Neural cell (in vitro differentiated cells): Measurements from ENCODE around the gene USP6NL. TPM values are rescaled to one million over a fixed set of nuclear protein-coding genes. Genes with fewer than 3 reads are reported as not detected.

Experiments
- H2AFZ ChIP-seq: fragments of 200-600, 300-800 bp; sonication (generic), shearing (Covaris generic); 2 replicates; pipeline ENCODE4 v1.6.0; 2014; ENCODE audit warnings: low read depth, mild to moderate bottlenecking, antibody characterized with exemption, low read length, moderate library complexity
- H3F3A ChIP-seq: fragments of 200-600 bp; shearing (Covaris generic); 2 replicates; pipeline ENCODE4 v1.6.1; 2016; ENCODE audit warnings: mild to moderate bottlenecking, moderate library complexity, mixed read lengths, antibody characterized with exemption, low read length; ENCODE audit not compliant: insufficient read depth, poor library complexity, severe bottlenecking
- H3K27ac ChIP-seq: fragments of 200-600, 300-800 bp; sonication (generic), shearing (Covaris generic); 2 replicates; pipeline ENCODE4 v1.5.1; 2014; ENCODE audit warnings: mild to moderate bottlenecking, low read length, moderate library complexity
- H3K27me3 ChIP-seq: fragments of 300-800, 200-600 bp; sonication (generic), shearing (Covaris generic); 2 replicates; pipeline ENCODE4 v1.6.0; 2014; ENCODE audit warnings: mild to moderate bottlenecking, low read depth, low read length, moderate library complexity; ENCODE audit not compliant: insufficient read depth
- H3K36me3 ChIP-seq: fragments of 300-800, 200-600 bp; sonication (generic), shearing (Covaris generic); 2 replicates; pipeline ENCODE4 v1.5.1; 2014; ENCODE audit warnings: mild to moderate bottlenecking, antibody characterized with exemption, low read length, moderate library complexity; ENCODE audit not compliant: insufficient read depth
- H3K4me2 ChIP-seq: fragments of 300-800, 200-600 bp; sonication (generic), shearing (Covaris generic); 2 replicates; pipeline ENCODE4 v1.6.0; 2014; ENCODE audit warnings: mild to moderate bottlenecking, low read length
- H3K4me3 ChIP-seq: fragments of 300-800, 200-600 bp; sonication (generic), shearing (Covaris generic); 2 replicates; pipeline ENCODE4 v1.5.1; 2014; ENCODE audit warnings: mild to moderate bottlenecking, low read length, moderate library complexity
- H3K79me2 ChIP-seq: fragments of 200-600 bp; shearing (Covaris generic); replicated peaks from 2 replicates; pipeline ENCODE4 v1.6.0; 2014; ENCODE audit warnings: mild to moderate bottlenecking, low read length, moderate library complexity; ENCODE audit not compliant: insufficient read depth
- H3K9ac ChIP-seq: fragments of 300-800, 200-600 bp; sonication (generic), shearing (Covaris generic); 2 replicates; pipeline ENCODE4 v1.6.1; 2016; ENCODE audit warnings: mild to moderate bottlenecking, low read length, mixed read lengths
- H3K9me2 ChIP-seq: fragments of 200-600 bp; shearing (Covaris generic); 2 replicates; pipeline ENCODE4 v1.6.1; 2016; ENCODE audit warnings: mild to moderate bottlenecking, low read length, mixed read lengths; ENCODE audit not compliant: insufficient read depth
- H3K9me3 ChIP-seq: fragments of 200-600, 300-800 bp; sonication (generic), shearing (Covaris generic); 2 replicates; pipeline ENCODE4 v1.6.1; 2016; ENCODE audit warnings: mild to moderate bottlenecking, mixed run types, low read length, moderate library complexity, mixed read lengths
- H4K20me1 ChIP-seq: fragments of 200-600 bp; shearing (Covaris generic); 2 replicates; pipeline ENCODE4 v1.6.1; 2016; ENCODE audit warnings: mild to moderate bottlenecking, mixed run types; ENCODE audit not compliant: insufficient read depth
- CTCF ChIP-seq: fragments of 450-650 bp; IDR thresholded peaks from 2 replicates; pipeline ENCODE4 v1.5.1; 2014; ENCODE audit warnings: antibody characterized with exemption, mild to moderate bottlenecking, moderate library complexity; ENCODE audit not compliant: poor library complexity, severe bottlenecking
- EP300 ChIP-seq: fragments of 450-650 bp; conservative IDR thresholded peaks from 2 replicates; pipeline ENCODE4 v1.6.1; 2014; ENCODE audit warnings: antibody characterized with exemption, mild to moderate bottlenecking, moderate library complexity; ENCODE audit not compliant: poor library complexity, severe bottlenecking
- EZH2 ChIP-seq: fragments of 200-600, 300-800 bp; shearing (Covaris generic), sonication (generic); IDR thresholded peaks from 2 replicates; pipeline ENCODE4 v1.6.1; 2014; ENCODE audit warnings: antibody characterized with exemption, low read length, borderline replicate concordance, mild to moderate bottlenecking; ENCODE audit not compliant: insufficient read depth, poor library complexity, severe bottlenecking
- MXI1 ChIP-seq: fragments of 450-650 bp; conservative IDR thresholded peaks from 2 replicates; pipeline ENCODE4 v1.6.1; 2014; ENCODE audit warnings: antibody characterized with exemption, mild to moderate bottlenecking; ENCODE audit not compliant: poor library complexity, severe bottlenecking
- POLR2AphosphoS5 ChIP-seq: IDR thresholded peaks from 2 replicates; pipeline ENCODE4 v1.6.1; 2012
- RAD21 ChIP-seq: fragments of 450-650 bp; conservative IDR thresholded peaks from 2 replicates; pipeline ENCODE4 v1.6.1; 2014; ENCODE audit warnings: antibody characterized with exemption, mild to moderate bottlenecking, moderate library complexity
- SMC3 ChIP-seq: fragments of 450-650 bp; conservative IDR thresholded peaks from 2 replicates; pipeline ENCODE4 v1.6.1; 2014; ENCODE audit warnings: antibody characterized with exemption, mild to moderate bottlenecking, moderate library complexity; ENCODE audit not compliant: poor library complexity
- TAF1 ChIP-seq: IDR thresholded peaks from 2 replicates; pipeline ENCODE4 v1.6.1; 2012; ENCODE audit warnings: low read depth
- polyA plus RNA-seq: library from polyadenylated mRNA; depleted of rRNA; stranded (reverse); fragments of >200 nt; gene quantifications from 2 replicates; pipeline ENCODE4 v1.2.3, GENCODE V29; 2014
- TF ChIP-seq, protein P1 (sequence below): IDR thresholded peaks from 2 replicates; pipeline ENCODE4 v1.6.1; 2012; ENCODE audit warnings: borderline replicate concordance

Gene USP6NL
- polyA plus RNA-seq, 1 donor from 2014 or later, result 39.9 TPM

DNA sequence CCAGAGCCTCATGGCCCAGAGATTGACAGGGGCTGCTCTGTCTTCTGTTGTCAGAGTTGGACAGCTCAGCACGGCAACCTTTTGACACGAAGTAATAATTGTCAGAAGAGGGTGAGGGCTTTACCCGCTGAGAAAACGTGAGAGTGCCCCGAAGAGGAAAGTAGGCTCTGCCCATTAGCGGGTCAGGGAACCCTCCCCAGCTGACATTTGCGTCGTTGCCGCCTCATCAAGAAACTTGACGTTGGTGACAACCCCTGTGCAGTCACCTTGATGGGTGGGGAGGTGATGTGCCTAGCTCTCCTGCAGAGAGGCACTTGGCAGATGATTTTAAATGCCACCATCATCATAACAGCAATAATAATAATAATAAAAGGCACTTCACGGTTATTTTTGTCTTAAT, 202.1 kb downstream of the USP6NL start:
- H4K20me1 ChIP-seq, result no peaks in the 10 kb centered on the region
- no peaks in the 10 kb centered on the region for H3K79me2 ChIP-seq
- H3K36me3 ChIP-seq, result no peaks in the 10 kb centered on the region
- peak overlapping the region; percentile 4 for H3K4me2 ChIP-seq
- H2AFZ ChIP-seq, result no peak overlapping the region
- no peaks in the 10 kb centered on the region for H3F3A ChIP-seq
- TF ChIP-seq RAD21, result no peak
- TF ChIP-seq EZH2, result no peak
- no peak for TF ChIP-seq MXI1
- TF ChIP-seq EP300, result peak; percentile 96
- TF ChIP-seq CTCF, result no peak
- TF ChIP-seq TAF1, result no peak
- peak; percentile 75 for TF ChIP-seq POLR2AphosphoS5
- TF ChIP-seq, protein P1, sequence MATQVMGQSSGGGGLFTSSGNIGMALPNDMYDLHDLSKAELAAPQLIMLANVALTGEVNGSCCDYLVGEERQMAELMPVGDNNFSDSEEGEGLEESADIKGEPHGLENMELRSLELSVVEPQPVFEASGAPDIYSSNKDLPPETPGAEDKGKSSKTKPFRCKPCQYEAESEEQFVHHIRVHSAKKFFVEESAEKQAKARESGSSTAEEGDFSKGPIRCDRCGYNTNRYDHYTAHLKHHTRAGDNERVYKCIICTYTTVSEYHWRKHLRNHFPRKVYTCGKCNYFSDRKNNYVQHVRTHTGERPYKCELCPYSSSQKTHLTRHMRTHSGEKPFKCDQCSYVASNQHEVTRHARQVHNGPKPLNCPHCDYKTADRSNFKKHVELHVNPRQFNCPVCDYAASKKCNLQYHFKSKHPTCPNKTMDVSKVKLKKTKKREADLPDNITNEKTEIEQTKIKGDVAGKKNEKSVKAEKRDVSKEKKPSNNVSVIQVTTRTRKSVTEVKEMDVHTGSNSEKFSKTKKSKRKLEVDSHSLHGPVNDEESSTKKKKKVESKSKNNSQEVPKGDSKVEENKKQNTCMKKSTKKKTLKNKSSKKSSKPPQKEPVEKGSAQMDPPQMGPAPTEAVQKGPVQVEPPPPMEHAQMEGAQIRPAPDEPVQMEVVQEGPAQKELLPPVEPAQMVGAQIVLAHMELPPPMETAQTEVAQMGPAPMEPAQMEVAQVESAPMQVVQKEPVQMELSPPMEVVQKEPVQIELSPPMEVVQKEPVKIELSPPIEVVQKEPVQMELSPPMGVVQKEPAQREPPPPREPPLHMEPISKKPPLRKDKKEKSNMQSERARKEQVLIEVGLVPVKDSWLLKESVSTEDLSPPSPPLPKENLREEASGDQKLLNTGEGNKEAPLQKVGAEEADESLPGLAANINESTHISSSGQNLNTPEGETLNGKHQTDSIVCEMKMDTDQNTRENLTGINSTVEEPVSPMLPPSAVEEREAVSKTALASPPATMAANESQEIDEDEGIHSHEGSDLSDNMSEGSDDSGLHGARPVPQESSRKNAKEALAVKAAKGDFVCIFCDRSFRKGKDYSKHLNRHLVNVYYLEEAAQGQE, result peak; percentile 11
- no peak for TF ChIP-seq SMC3
- H3K9me2 ChIP-seq, result no peaks in the 10 kb centered on the region
- no peaks in the 10 kb centered on the region for H3K27me3 ChIP-seq
- H3K27ac ChIP-seq, result peak overlapping the region; percentile 88
- peak overlapping the region; percentile 53 for H3K9ac ChIP-seq
- H3K9me3 ChIP-seq, result peaks cover 6% of the 10 kb centered on the region
- H3K4me3 ChIP-seq, result peak overlapping the region; percentile 32

GRCh38 chr10:11407939-11408338, 203.5 kb downstream of the USP6NL start:
- Histone ChIP-seq H3K9ac (no peak overlapping the region), H3K9me2 (no peaks in the 10 kb centered on the region), H2AFZ (no peak overlapping the region), H4K20me1 (no peaks in the 10 kb centered on the region), H3K4me3 (no peak overlapping the region), H3K4me2 (no peak overlapping the region), H3K9me3 (peaks cover 6% of the 10 kb centered on the region), H3K36me3 (no peaks in the 10 kb centered on the region), H3K27me3 (no peaks in the 10 kb centered on the region), H3F3A (no peaks in the 10 kb centered on the region), H3K79me2 (no peaks in the 10 kb centered on the region), H3K27ac (peak overlapping the region; percentile 88)
- TF ChIP-seq CTCF (no peak), POLR2AphosphoS5 (no peak)
